HG03064 (cell line): ENCODE measurements around the gene PCDHGA4.
"Not testable (repeated sequence)": the region's sequence is repeated elsewhere in the genome, so short reads cannot be mapped to it uniquely, and the experiment has no call there.

ENCODE experiments used
- ATAC-seq: cut with Tn5 transposase; IDR thresholded peaks from one replicate; pipeline ENCODE4 v1.9.1; 2021; ENCODE audit warnings: low read depth; ENCODE audit not compliant: unreplicated experiment

Gene PCDHGA4

GRCh38 chr5:141354900-141355469 is at the start of gene PCDHGA4:
Gene PCDHGA4, plus strand, starts transcription at chr5:141355021. Its CDS starts 87 bp downstream, at chr5:141355108.
- no peak for ATAC-seq

GRCh38 chr5:141306630-141307029 is 48.2 kb upstream of the PCDHGA4 start:
- ATAC-seq, result no peak

GRCh38 chr5:141313711-141314110 is 41.1 kb upstream of the PCDHGA4 start:
- no peak for ATAC-seq

GRCh38 chr5:141316963-141317362 is 37.9 kb upstream of the PCDHGA4 start:
- not testable (repeated sequence) for ATAC-seq

GRCh38 chr5:141319202-141319601 is 35.6 kb upstream of the PCDHGA4 start:
- no peak for ATAC-seq

- ATAC-seq, result no peak
Measured at GRCh38 chr5:141319699-141320098, 35.1 kb upstream of the PCDHGA4 start.

- peak; percentile 97 for ATAC-seq
Measured at GRCh38 chr5:141320225-141321169, 34.3 kb upstream of the PCDHGA4 start, which contains the start of gene TAF7. Gene TAF7, minus strand, starts transcription at chr5:141320784. Its CDS starts 740 bp downstream, at chr5:141320044.

GRCh38 chr5:141322261-141322660 is 32.6 kb upstream of the PCDHGA4 start:
- no peak for ATAC-seq

- no peak for ATAC-seq
Measured at GRCh38 chr5:141326088-141326854, 28.6 kb upstream of the PCDHGA4 start.

GRCh38 chr5:141328231-141328630 is 26.6 kb upstream of the PCDHGA4 start:
- ATAC-seq, result no peak

- no peak for ATAC-seq
Measured at GRCh38 chr5:141330299-141331080, 24.3 kb upstream of the PCDHGA4 start, which contains the start of gene PCDHGA1. Gene PCDHGA1, plus strand, starts transcription at chr5:141330514.

GRCh38 chr5:141332571-141332970 is 22.2 kb upstream of the PCDHGA4 start:
- ATAC-seq, result not testable (repeated sequence)

- ATAC-seq, result no peak
Measured at GRCh38 chr5:141338538-141339306, 16.1 kb upstream of the PCDHGA4 start, which contains the start of gene PCDHGA2. Gene PCDHGA2, plus strand, starts transcription at chr5:141338760.

GRCh38 chr5:141340781-141341354 is 14.0 kb upstream of the PCDHGA4 start:
- ATAC-seq, result not testable (repeated sequence)

- ATAC-seq, result no peak
Measured at GRCh38 chr5:141342773-141343172, 12.0 kb upstream of the PCDHGA4 start.

GRCh38 chr5:141343242-141343952 is 11.4 kb upstream of the PCDHGA4 start, which contains the start of gene PCDHGA3:
Gene PCDHGA3, plus strand, starts transcription at chr5:141343829. Its CDS starts 205 bp downstream, at chr5:141344034.
- no peak for ATAC-seq

- no peak for ATAC-seq
Measured at GRCh38 chr5:141343953-141344463, 10.8 kb upstream of the PCDHGA4 start.

GRCh38 chr5:141345327-141345726 is 9.5 kb upstream of the PCDHGA4 start:
- no peak for ATAC-seq
